ENCODE results near the gene ARHGEF19. TPM values are rescaled to one million over a fixed set of nuclear protein-coding genes. Genes with fewer than 3 reads are reported as not detected.

The ARHGEF19 gene
- total RNA-seq, 1 experiment from 2014 or later: 21.6 TPM

GRCh38 chr1:16248603-16249516, 36.4 kb upstream of the ARHGEF19 start:
- in situ Hi-C loops (cut with HindIII; ENCODE audit: low pct_unique_long_range_greater_than_20kb, low sequenced_read_pairs) (no loop called here), intact Hi-C loops (cut with micrococcal nuclease; ENCODE audit: unreplicated experiment) (no loop called here)
- BruUV-seq (replicated peaks): no TSS peak
- Histone ChIP-seq H3K36me3 (ENCODE audit: control insufficient read depth, insufficient read depth, low read length) (peaks cover 14% of the 10 kb centered on the region), H3K9me3 (ENCODE audit: control insufficient read depth, insufficient read depth, low read depth, low read length) (no peaks in the 10 kb centered on the region), H3K27me3 (ENCODE audit: control insufficient read depth, insufficient read depth, low read length) (no peaks in the 10 kb centered on the region), H3K4me1 (ENCODE audit: control insufficient read depth, insufficient read depth, low read length) (peaks cover 6% of the 10 kb centered on the region), H3K27ac (ENCODE audit: low read length) (peak overlapping the region; percentile 74; the same call in 1 of the 2 replicates), H3K4me3 (ENCODE audit: low read depth in 2 of 2, low read length in 2 of 2) (no peak overlapping the region)
- ChIA-PET CTCF (no interaction called here), POLR2A (interaction anchor here (0.6 kb wide), 1 partner anchor 10 kb away, joined by 3 read pairs; no protein-coding TSS in a partner anchor)
- DNase-seq (ENCODE audit: low read depth, low spot score) (no peak), ATAC-seq (no peak)
- no peak for TF ChIP-seq CTCF (IDR thresholded peaks at IDR 0.05)
- no peak for TF ChIP-seq TCF7L2 (IDR thresholded peaks at IDR 0.05; ENCODE audit: low read depth, low read length)
- TF ChIP-seq SIN3A (IDR thresholded peaks at IDR 0.05; ENCODE audit: borderline replicate concordance, insufficient read depth, low read depth, low read length): no peak
- no peak for TF ChIP-seq POLR2AphosphoS5 (IDR thresholded peaks at IDR 0.05; ENCODE audit: low read depth, low read length)

GRCh38 chr1:16248007-16248436, 35.6 kb upstream of the ARHGEF19 start:
- peaks cover 6% of the 10 kb centered on the region for H3K4me1 ChIP-seq (ENCODE audit: control insufficient read depth, insufficient read depth, low read length)
- no peak overlapping the region for H3K4me3 ChIP-seq (ENCODE audit: low read depth in 2 of 2, low read length in 2 of 2)
- POLR2A ChIA-PET: interaction anchor here (0.5 kb wide), 1 partner anchor 205 kb away, joined by 6 read pairs; no protein-coding TSS in a partner anchor
- H3K27me3 ChIP-seq (ENCODE audit: control insufficient read depth, insufficient read depth, low read length): no peaks in the 10 kb centered on the region
- no TSS peak for BruUV-seq (replicated peaks)
- in situ Hi-C loops (cut with HindIII; ENCODE audit: low pct_unique_long_range_greater_than_20kb, low sequenced_read_pairs) (no loop called here), intact Hi-C loops (cut with micrococcal nuclease; ENCODE audit: unreplicated experiment) (no loop called here)
- CTCF ChIA-PET: interaction anchor here (0.6 kb wide), 1 partner anchor 60 kb away, joined by 3 read pairs; no protein-coding TSS in a partner anchor
- H3K9me3 ChIP-seq (ENCODE audit: control insufficient read depth, insufficient read depth, low read depth, low read length): no peaks in the 10 kb centered on the region
- peak overlapping the region; percentile 74; the same call in 1 of the 2 replicates for H3K27ac ChIP-seq (ENCODE audit: low read length)
- H3K36me3 ChIP-seq (ENCODE audit: control insufficient read depth, insufficient read depth, low read length): peaks cover 11% of the 10 kb centered on the region
- DNase-seq (ENCODE audit: low read depth, low spot score) (no peak), ATAC-seq (no peak)
- TF ChIP-seq TCF7L2 (IDR thresholded peaks at IDR 0.05; ENCODE audit: low read depth, low read length) (no peak), CTCF (IDR thresholded peaks at IDR 0.05) (no peak)

GRCh38 chr1:16247441-16247840, 35.0 kb upstream of the ARHGEF19 start:
- ATAC-seq: no peak
- intact Hi-C loops (cut with micrococcal nuclease; ENCODE audit: unreplicated experiment): no loop called here
- Histone ChIP-seq H3K27ac (ENCODE audit: low read length) (peak overlapping the region; percentile 74; the same call in 1 of the 2 replicates), H3K27me3 (ENCODE audit: control insufficient read depth, insufficient read depth, low read length) (no peaks in the 10 kb centered on the region), H3K4me1 (ENCODE audit: control insufficient read depth, insufficient read depth, low read length) (peaks cover 6% of the 10 kb centered on the region), H3K4me3 (ENCODE audit: low read depth in 2 of 2, low read length in 2 of 2) (no peak overlapping the region), H3K9me3 (ENCODE audit: control insufficient read depth, insufficient read depth, low read depth, low read length) (no peaks in the 10 kb centered on the region), H3K36me3 (ENCODE audit: control insufficient read depth, insufficient read depth, low read length) (peaks cover 10% of the 10 kb centered on the region)
- ChIA-PET POLR2A (interaction anchor here (0.5 kb wide), 1 partner anchor 206 kb away, joined by 6 read pairs; no protein-coding TSS in a partner anchor), CTCF (interaction anchor here (0.6 kb wide), 1 partner anchor 61 kb away, joined by 3 read pairs; no protein-coding TSS in a partner anchor)
- DNase-seq (ENCODE audit: low read depth, low spot score): no peak
- TF ChIP-seq REST (IDR thresholded peaks at IDR 0.05; ENCODE audit: insufficient read depth in 1 of 2, low read depth in 2 of 2, low read length in 1 of 2) (no peak), CTCF (IDR thresholded peaks at IDR 0.05) (no peak), POLR2AphosphoS5 (IDR thresholded peaks at IDR 0.05; ENCODE audit: low read depth, low read length) (no peak), SIN3A (IDR thresholded peaks at IDR 0.05; ENCODE audit: borderline replicate concordance, insufficient read depth, low read depth, low read length) (no peak), TCF7L2 (IDR thresholded peaks at IDR 0.05; ENCODE audit: low read depth, low read length) (no peak)
- BruUV-seq (replicated peaks): no TSS peak
- in situ Hi-C loops (cut with HindIII; ENCODE audit: low pct_unique_long_range_greater_than_20kb, low sequenced_read_pairs): no loop called here

Measured in Panc1 (cell line).